ENCODE results near the gene C11orf65.

DNA sequence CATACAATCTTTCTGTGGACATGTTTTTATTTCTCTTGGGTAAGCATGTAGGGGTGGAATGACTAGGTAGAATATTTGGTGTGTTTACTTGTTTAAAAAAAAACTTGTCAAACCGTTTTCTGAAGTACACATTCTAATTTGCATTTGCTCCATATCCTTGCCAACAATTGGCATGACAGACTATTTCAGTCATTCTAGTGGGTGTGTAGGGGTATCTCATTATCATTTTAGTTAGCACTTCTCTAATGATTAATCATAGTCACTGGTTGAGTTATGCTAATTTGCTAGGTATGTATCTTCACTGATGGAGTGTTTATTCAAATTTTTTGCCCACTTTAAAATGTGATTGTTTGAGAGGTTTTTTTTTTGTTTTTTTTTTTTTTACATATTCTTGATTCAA, 64.3 kb downstream of the C11orf65 start:
- TF ChIP-seq, protein P1, sequence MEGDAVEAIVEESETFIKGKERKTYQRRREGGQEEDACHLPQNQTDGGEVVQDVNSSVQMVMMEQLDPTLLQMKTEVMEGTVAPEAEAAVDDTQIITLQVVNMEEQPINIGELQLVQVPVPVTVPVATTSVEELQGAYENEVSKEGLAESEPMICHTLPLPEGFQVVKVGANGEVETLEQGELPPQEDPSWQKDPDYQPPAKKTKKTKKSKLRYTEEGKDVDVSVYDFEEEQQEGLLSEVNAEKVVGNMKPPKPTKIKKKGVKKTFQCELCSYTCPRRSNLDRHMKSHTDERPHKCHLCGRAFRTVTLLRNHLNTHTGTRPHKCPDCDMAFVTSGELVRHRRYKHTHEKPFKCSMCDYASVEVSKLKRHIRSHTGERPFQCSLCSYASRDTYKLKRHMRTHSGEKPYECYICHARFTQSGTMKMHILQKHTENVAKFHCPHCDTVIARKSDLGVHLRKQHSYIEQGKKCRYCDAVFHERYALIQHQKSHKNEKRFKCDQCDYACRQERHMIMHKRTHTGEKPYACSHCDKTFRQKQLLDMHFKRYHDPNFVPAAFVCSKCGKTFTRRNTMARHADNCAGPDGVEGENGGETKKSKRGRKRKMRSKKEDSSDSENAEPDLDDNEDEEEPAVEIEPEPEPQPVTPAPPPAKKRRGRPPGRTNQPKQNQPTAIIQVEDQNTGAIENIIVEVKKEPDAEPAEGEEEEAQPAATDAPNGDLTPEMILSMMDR (IDR thresholded peaks at IDR 0.05; ENCODE audit: borderline replicate concordance, extremely low read depth, low read length, poor library complexity, severe bottlenecking) = no peak
- TF ChIP-seq EZH2 (IDR thresholded peaks at IDR 0.05; ENCODE audit: borderline replicate concordance, low read depth, low read length, severe bottlenecking) = no peak

All from DND-41 (cell line).